SH-SY5Y (cell line): Measurements from ENCODE around the gene RAP1GAP2.

Source experiments
- GATA2 ChIP-seq: IDR thresholded peaks from 2 replicates; pipeline ENCODE4 v1.6.1; 2011; ENCODE audit warnings: mild to moderate bottlenecking, low read depth, low read length
- GATA3 ChIP-seq: IDR thresholded peaks from 2 replicates; pipeline ENCODE4 v1.6.1; 2011; ENCODE audit warnings: low read depth, mild to moderate bottlenecking, low read length, moderate library complexity

GRCh38 chr17:2906901-2907300 lies 110.7 kb downstream of the RAP1GAP2 start:
- TF ChIP-seq GATA2, result no peak
- TF ChIP-seq GATA3, result no peak
